ENCODE measurements around the gene DIPK1B.
"Not testable (repeated sequence)": the region's sequence is repeated elsewhere in the genome, so short reads cannot be mapped to it uniquely, and the experiment has no call there.

The DIPK1B gene

GRCh38 chr9:136754059-136754572 is 41.7 kb downstream of the DIPK1B start:
- DNase-seq (ENCODE audit: low read depth, low spot score), result no peak

GRCh38 chr9:136754626-136755301 is 42.4 kb downstream of the DIPK1B start:
- no peak for DNase-seq (ENCODE audit: low read depth, low spot score)

GRCh38 chr9:136755302-136756133 is 43.1 kb downstream of the DIPK1B start:
- not testable (repeated sequence) for DNase-seq (ENCODE audit: low read depth, low spot score)

- no peak for DNase-seq (ENCODE audit: low read depth, low spot score)
Measured at GRCh38 chr9:136756134-136756438, 43.7 kb downstream of the DIPK1B start.

GRCh38 chr9:136756836-136757235 is 44.5 kb downstream of the DIPK1B start:
- no peak for DNase-seq (ENCODE audit: low read depth, low spot score)

GRCh38 chr9:136757328-136757727 is 45.0 kb downstream of the DIPK1B start:
- DNase-seq (ENCODE audit: low read depth, low spot score), result no peak

GRCh38 chr9:136757751-136758140 is 45.4 kb downstream of the DIPK1B start:
- DNase-seq (ENCODE audit: low read depth, low spot score), result no peak

- no peak for DNase-seq (ENCODE audit: low read depth, low spot score)
Measured at GRCh38 chr9:136759001-136759400, 46.6 kb downstream of the DIPK1B start.

GRCh38 chr9:136759436-136760325 is 47.3 kb downstream of the DIPK1B start:
- DNase-seq (ENCODE audit: low read depth, low spot score), result no peak

- no peak for DNase-seq (ENCODE audit: low read depth, low spot score)
Measured at GRCh38 chr9:136760424-136760823, 48.1 kb downstream of the DIPK1B start.

- DNase-seq (ENCODE audit: low read depth, low spot score), result not testable (repeated sequence)
Measured at GRCh38 chr9:136760834-136761544, 48.6 kb downstream of the DIPK1B start.

GRCh38 chr9:136761545-136761981 is 49.2 kb downstream of the DIPK1B start:
- no peak for DNase-seq (ENCODE audit: low read depth, low spot score)

- DNase-seq (ENCODE audit: low read depth, low spot score), result no peak
Measured at GRCh38 chr9:136762221-136762691, 49.9 kb downstream of the DIPK1B start.

GRCh38 chr9:136762915-136763648 is 50.7 kb downstream of the DIPK1B start:
- DNase-seq (ENCODE audit: low read depth, low spot score), result no peak

GRCh38 chr9:136763649-136764035 is 51.3 kb downstream of the DIPK1B start:
- DNase-seq (ENCODE audit: low read depth, low spot score), result no peak

GRCh38 chr9:136764301-136764891 is 52.0 kb downstream of the DIPK1B start, which contains the start of gene LCN15:
Gene LCN15 (minus strand): TSS chr9:136764518. CDS start chr9:136764488, 30 bp downstream.
- DNase-seq (ENCODE audit: low read depth, low spot score), result no peak

- DNase-seq (ENCODE audit: low read depth, low spot score), result no peak
Measured at GRCh38 chr9:136765041-136765440, 52.7 kb downstream of the DIPK1B start.

GRCh38 chr9:136765745-136766409 is 53.5 kb downstream of the DIPK1B start:
- DNase-seq (ENCODE audit: low read depth, low spot score), result not testable (repeated sequence)

- not testable (repeated sequence) for DNase-seq (ENCODE audit: low read depth, low spot score)
Measured at GRCh38 chr9:136766410-136767120, 54.2 kb downstream of the DIPK1B start.

Data from brain pericyte (primary cell).